KOPT-K1 (cell line): ENCODE data around the gene SCYGR2.

ENCODE experiments used
- H3K27ac ChIP-seq: fragments of 200-600 bp; sonication (generic); 2 replicates; pipeline ENCODE4 v1.5.1; 2016; ENCODE audit warnings: antibody characterized with exemption, mild to moderate bottlenecking, low read depth, low read length; ENCODE audit not compliant: poor library complexity, severe bottlenecking
- H3K36me3 ChIP-seq: fragments of 200-600 bp; sonication (generic); 2 replicates; pipeline ENCODE4 v1.5.1; 2017; ENCODE audit warnings: antibody characterized with exemption, mild to moderate bottlenecking, low read length, moderate library complexity; ENCODE audit not compliant: insufficient read depth
- H3K9me3 ChIP-seq: fragments of 200-600 bp; sonication (generic); 2 replicates; pipeline ENCODE4 v1.5.1; 2017; ENCODE audit warnings: antibody characterized with exemption, low read length, mild to moderate bottlenecking; ENCODE audit not compliant: insufficient read depth, poor library complexity, severe bottlenecking

Gene SCYGR2

GRCh38 chr2:227597998-227598397 lies 695 bp upstream of the SCYGR2 start:
- Histone ChIP-seq H3K27ac (no peak overlapping the region), H3K36me3 (no peaks in the 10 kb centered on the region), H3K9me3 (no peaks in the 10 kb centered on the region)

- Histone ChIP-seq H3K9me3 (no peaks in the 10 kb centered on the region), H3K36me3 (no peaks in the 10 kb centered on the region), H3K27ac (no peak overlapping the region)
Measured at GRCh38 chr2:227602358-227602757, 3.7 kb downstream of the SCYGR2 start.

- Histone ChIP-seq H3K27ac (no peak overlapping the region), H3K36me3 (no peaks in the 10 kb centered on the region), H3K9me3 (peaks cover 5% of the 10 kb centered on the region)
Measured at GRCh38 chr2:227606476-227606875, 7.8 kb downstream of the SCYGR2 start.

DNA sequence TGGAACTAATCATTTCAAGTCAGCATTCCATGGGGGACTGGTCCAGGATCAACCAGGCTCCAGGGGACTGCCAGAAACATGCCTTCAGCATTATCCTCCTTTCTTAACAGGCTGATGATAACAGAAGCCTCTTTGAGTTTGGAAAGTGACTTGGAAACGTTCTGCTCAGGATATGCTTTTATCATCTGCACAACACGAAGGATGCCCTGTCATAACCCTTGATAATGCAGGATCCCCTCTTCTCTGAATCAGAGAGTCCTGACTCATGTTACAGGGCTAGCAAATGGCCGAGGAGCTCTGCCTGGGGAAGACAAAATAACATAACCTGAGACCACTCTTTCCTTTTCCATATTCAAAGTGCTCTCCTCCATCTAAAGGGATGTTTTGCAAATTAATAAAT lies 9.2 kb downstream of the SCYGR2 start:
- Histone ChIP-seq H3K9me3 (peaks cover 5% of the 10 kb centered on the region), H3K27ac (no peak overlapping the region), H3K36me3 (no peaks in the 10 kb centered on the region)

GRCh38 chr2:227608561-227609338 lies 10.1 kb downstream of the SCYGR2 start:
- H3K27ac ChIP-seq, result no peak overlapping the region
- H3K36me3 ChIP-seq, result no peaks in the 10 kb centered on the region
- peaks cover 5% of the 10 kb centered on the region for H3K9me3 ChIP-seq

GRCh38 chr2:227610123-227610522 lies 11.4 kb downstream of the SCYGR2 start:
- peaks cover 5% of the 10 kb centered on the region for H3K9me3 ChIP-seq
- no peak overlapping the region for H3K27ac ChIP-seq
- no peaks in the 10 kb centered on the region for H3K36me3 ChIP-seq

DNA sequence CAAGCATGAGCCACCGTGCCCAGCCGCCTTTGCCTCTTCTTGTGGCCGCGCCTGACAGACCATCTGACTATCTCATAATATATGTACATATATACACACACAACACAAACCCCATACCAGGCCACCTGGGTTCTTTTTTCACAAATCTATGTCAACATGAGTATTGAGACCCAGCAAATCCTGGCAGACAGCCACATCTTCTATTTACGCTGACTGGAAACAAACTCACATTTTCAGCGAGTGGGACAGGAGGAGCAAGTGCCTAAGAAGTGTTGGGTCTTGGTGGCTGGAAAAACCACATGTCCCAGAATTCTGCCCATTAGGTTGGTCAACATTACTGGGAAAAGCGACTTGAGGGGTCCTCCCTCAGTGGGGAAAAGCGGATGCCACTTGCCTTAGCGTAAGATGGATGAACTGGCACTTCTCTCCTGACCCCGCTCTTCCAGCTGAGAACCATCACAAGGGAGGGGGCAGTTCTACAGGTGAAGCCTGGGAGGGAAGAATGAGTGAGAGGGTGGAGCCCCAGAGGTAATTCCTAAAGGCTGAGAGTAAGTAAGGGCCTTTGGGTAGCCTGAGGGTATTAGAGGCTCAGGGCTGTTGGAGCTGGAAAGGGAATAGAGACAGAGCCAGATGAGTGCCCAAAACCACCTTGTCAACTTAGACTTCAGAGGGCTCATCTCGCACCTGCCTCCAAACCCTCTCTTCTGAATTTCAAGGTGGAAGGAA lies 14.0 kb downstream of the SCYGR2 start:
- Histone ChIP-seq H3K36me3 (no peaks in the 10 kb centered on the region), H3K27ac (no peak overlapping the region), H3K9me3 (peaks cover 5% of the 10 kb centered on the region)

GRCh38 chr2:227613272-227613660 lies 14.6 kb downstream of the SCYGR2 start:
- Histone ChIP-seq H3K9me3 (peaks cover 5% of the 10 kb centered on the region), H3K27ac (no peak overlapping the region), H3K36me3 (no peaks in the 10 kb centered on the region)

GRCh38 chr2:227614246-227614645 lies 15.6 kb downstream of the SCYGR2 start:
- no peaks in the 10 kb centered on the region for H3K36me3 ChIP-seq
- H3K27ac ChIP-seq, result no peak overlapping the region
- H3K9me3 ChIP-seq, result no peaks in the 10 kb centered on the region

DNA sequence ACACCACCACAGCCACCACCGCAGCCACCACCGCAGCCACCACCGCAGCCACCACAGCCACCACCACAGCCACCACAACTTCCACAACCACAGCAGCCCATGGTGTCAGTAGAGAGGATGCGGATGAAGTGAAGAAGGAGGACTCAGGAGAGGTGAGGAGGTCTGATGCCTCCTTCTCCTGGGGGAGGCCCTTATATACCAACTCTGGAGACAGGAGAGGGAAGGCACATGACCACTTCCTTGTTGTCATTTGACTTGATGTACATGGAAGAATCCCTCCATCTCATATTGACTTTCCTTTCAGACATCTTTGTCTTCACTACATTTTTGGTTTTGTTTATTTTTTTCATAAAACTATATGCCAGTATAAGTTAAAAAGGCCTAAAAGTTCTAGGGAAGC lies 16.0 kb downstream of the SCYGR2 start, which contains the start of gene SCYGR3:
SCYGR3 (minus strand) TSS at position 101 of the 400 bp plus-strand sequence; CDS start at position 101, 0 bp downstream.
- H3K9me3 ChIP-seq, result no peaks in the 10 kb centered on the region
- no peaks in the 10 kb centered on the region for H3K36me3 ChIP-seq
- H3K27ac ChIP-seq, result no peak within 1 kb of the TSS

- H3K36me3 ChIP-seq, result no peaks in the 10 kb centered on the region
- no peaks in the 10 kb centered on the region for H3K9me3 ChIP-seq
- H3K27ac ChIP-seq, result no peak overlapping the region
Measured at GRCh38 chr2:227615181-227615580, 16.5 kb downstream of the SCYGR2 start.

DNA sequence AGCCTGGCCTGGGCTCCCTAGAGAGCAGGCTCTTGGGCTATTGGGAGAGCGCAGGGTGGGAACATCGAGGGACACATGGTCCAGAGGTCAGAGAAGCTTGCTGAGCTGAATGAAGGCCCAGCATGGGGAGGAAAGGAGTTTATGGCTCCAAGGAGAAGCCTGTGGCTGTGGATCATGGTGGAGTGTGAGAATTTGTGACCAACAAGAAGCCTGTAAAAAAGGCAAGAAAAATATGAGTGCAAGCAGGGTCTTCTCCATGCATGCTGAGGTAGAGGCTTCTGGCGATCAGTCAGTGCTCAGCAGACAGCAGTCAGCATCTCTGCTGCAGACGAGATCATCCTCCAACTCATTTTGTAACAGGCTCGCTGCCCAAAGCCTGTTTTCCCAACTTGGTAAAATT lies 17.2 kb downstream of the SCYGR2 start:
- Histone ChIP-seq H3K36me3 (no peaks in the 10 kb centered on the region), H3K27ac (no peak overlapping the region), H3K9me3 (no peaks in the 10 kb centered on the region)

- no peaks in the 10 kb centered on the region for H3K9me3 ChIP-seq
- no peak overlapping the region for H3K27ac ChIP-seq
- no peaks in the 10 kb centered on the region for H3K36me3 ChIP-seq
Measured at GRCh38 chr2:227616631-227617030, 17.9 kb downstream of the SCYGR2 start.

DNA sequence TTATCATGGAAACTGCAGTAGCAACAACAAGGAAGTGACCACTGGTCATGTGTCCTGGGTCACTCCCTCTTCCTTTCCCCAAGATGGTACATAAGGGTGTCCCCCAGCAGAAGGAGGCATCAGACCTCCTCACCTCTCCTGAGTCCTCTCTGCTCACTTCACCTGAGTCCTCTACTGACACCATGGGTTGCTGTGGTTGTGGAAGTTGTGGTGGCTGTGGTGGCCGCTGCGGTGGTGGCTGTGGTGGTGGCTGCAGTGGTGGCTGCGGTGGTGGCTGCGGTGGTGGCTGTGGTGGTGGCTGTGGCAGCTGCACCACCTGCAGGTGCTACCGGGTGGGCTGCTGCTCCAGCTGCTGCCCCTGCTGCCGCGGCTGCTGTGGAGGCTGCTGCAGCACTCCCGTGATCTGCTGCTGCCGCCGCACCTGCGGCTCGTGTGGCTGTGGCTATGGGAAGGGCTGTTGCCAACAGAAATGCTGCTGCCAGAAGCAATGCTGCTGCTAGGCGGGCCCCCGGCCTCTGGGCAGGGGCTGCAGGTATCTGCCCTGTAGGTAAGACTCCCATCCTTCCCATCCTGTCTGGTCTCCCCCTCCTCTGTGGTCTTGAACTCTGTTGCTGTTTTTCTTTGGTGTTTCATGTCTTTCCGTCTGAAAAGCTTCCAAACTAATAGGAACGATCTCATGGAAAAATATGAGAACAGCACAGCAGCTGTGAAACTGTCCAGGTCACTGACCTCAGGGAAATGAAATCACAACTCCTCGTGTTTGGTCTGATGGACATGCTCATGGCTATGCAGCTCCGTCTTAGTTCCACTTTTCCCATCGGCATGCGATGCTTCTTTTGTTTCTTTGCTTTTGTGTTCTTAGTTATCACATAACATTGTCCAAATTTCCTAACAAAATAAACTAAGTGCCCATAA lies 18.9 kb downstream of the SCYGR2 start, which contains the start of gene SCYGR4:
SCYGR4 (plus strand) TSS at position 183 of the 915 bp plus-strand sequence; CDS start at position 183, 0 bp downstream.
- Histone ChIP-seq H3K27ac (no peak within 1 kb of the TSS), H3K9me3 (no peaks in the 10 kb centered on the region), H3K36me3 (no peaks in the 10 kb centered on the region)

GRCh38 chr2:227623226-227623625 lies 24.5 kb downstream of the SCYGR2 start:
- Histone ChIP-seq H3K9me3 (no peaks in the 10 kb centered on the region), H3K27ac (no peak overlapping the region), H3K36me3 (no peaks in the 10 kb centered on the region)
